Hindlimb muscle (tissue), 1 donor: Measurements from ENCODE around the gene S100A11. TPM values are rescaled to one million over a fixed set of nuclear protein-coding genes. Genes with fewer than 3 reads are reported as not detected.

Source experiments
- DNase-seq: peaks from one replicate; pipeline ENCODE4 v3.0.0-alpha.2; 2013
- polyA plus RNA-seq: library from polyadenylated mRNA; unstranded; fragments of 120-200 nt; gene quantifications from one replicate; pipeline ENCODE4 v1.2.1, GENCODE V29; 2013; ENCODE audit not compliant: insufficient read length

Gene S100A11
- polyA plus RNA-seq, 1 donor = 168 TPM

GRCh38 chr1:152001631-152002584 is 34.9 kb downstream of the S100A11 start:
- peak; percentile 85 for DNase-seq

- no peak for DNase-seq
Measured at GRCh38 chr1:152000964-152001630, 35.7 kb downstream of the S100A11 start.

DNA sequence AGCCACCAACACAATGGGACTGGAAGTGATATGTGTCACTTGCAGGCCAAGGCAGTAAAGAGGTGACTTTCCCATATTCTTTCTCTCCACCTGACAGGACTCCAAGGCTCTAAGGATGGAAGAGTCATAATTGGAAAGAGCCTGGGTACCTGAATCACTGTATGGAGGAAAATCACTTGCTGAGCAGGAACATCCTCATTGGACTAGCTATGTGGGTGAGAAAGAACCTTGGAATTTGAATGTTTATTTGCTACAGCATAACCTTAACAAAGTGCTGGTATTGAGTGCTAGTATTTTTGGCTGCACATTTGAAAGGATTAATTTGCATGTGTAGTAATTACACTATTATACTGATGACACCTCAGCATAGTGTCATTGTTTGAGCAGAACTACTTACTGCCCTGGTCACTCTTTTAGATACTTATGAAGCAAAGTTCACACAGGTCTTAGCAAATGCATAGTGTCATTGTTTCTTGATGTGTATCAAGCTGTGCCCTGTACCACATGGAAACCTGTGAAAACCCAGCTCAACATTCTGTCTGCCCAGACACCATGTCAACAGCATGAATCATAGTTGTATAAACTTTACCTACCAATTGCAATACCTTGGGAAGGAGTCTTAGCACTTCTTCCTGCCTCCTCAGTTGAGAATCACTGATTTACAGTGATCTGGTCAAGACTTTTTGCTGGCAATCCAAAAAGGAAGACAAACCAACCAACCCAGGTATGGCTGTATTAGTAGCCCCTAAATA is 38.0 kb downstream of the S100A11 start:
- no peak for DNase-seq

DNA sequence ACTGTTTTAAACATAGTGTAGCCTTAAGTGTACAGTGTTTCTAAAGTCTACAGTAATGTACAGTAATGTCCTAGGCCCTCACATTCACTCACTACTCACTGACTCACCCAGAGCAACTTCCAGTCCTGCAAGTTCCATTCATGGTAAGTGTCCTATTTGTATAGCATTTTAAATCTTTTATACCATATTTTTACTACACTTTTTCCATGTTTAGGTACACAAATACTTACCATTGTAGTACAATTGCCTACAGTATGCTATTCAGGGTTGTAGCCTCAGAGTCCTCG is 39.6 kb downstream of the S100A11 start:
- DNase-seq = no peak

DNA sequence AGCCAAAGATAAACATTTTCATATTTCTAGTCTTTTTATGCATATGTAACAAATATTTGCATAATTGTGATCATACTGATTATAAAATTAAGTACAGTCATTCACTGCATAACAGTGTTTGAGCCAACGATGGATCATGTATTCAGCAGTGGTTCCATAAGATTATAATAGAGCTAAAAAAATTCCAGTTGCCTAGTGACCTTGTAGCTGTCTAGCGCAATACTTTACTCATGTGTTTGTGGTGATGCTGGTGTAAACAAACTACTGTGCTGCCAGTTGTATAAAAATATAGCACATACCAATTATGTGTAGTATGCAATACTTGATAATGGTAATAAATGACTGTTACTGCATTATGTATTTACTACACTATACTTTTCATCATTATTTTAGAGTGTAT is 41.0 kb downstream of the S100A11 start:
- DNase-seq = no peak

- DNase-seq = no peak
Measured at GRCh38 chr1:151994956-151995355, 41.8 kb downstream of the S100A11 start.

GRCh38 chr1:151993734-151994496 is 42.9 kb downstream of the S100A11 start, which contains the start of gene S100A10:
TSS of gene S100A10 (minus strand) at chr1:151993859. CDS start at chr1:151986230, 7,629 bp downstream.
- peak; percentile 84 for DNase-seq

- DNase-seq = peak; percentile 45
Measured at GRCh38 chr1:151993084-151993733, 43.6 kb downstream of the S100A11 start.

- peak; percentile 72 for DNase-seq
Measured at GRCh38 chr1:151992303-151993083, 44.3 kb downstream of the S100A11 start.

DNA sequence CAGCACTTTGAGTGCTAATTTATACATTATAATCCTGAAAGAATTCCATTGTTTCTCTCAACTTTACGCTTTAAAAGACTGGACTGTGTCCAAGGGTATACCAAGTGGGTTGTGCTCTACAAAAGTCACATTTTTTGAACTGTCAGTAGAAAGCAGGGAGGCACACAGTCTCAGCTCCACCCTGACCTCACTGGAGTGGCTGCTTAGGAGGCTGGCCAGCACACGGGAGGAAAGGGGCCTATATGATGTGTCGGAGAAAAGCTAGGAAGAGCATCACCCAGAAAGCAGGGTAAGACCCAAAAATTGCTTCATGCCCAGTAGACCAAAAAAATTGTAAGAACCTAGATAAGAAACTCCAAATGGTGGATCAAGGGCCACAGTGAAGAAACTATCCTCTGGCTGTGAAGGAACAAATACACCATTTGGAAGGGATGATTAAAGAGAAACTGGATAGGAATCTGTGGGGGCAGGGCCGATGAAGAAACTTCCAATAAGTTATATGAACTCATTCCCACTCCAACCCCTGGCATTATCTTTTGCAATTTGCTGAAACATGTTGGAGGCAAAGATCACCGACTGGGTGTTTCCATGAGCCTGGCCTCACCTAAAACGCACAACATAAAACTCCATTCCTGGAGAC is 45.0 kb downstream of the S100A11 start:
- no peak for DNase-seq

DNA sequence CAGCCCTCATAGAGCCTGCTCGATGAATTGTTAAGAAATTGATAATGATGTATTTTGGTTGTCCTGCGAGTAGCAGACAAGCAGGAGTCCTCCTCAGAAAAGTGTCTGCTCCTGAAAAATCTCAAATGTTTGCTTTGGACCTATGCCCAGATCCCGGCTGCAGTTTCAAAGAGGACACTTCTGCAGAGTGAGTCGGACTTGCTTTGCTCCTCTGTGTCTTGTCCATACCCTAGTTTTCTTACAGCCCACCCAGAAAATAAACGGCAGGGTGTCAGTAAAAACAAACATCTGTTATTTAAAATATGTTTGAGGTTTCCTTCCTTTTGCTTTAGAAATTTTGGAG is 46.0 kb downstream of the S100A11 start:
- DNase-seq = peak; percentile 64

GRCh38 chr1:151990058-151990855 is 46.5 kb downstream of the S100A11 start:
- no peak for DNase-seq

GRCh38 chr1:151989211-151989862 is 47.5 kb downstream of the S100A11 start:
- DNase-seq = no peak

DNA sequence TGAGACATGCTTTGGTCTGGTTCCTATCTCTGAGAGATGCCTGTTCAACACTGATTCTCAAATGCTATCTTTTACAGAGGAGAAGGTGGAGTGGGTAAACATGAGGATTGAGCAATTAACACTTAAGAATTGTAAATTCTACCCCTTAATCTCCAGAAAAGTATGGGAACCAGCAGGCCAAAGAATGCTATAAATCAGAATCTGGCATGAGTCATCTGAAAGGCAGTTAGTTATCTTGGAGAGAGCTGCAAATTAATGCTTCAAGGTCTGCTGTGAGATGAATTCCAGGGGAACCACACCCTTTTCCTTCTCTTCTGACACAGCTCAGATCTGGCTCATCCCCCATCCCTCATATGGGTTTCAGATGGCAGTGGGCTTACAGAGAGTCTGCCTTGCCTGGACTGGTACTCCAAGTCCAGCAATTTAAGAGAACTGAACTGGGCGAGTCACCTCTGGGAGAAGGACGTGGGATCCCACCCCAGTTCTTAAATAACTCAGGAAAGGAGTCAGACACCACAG is 48.3 kb downstream of the S100A11 start:
- no peak for DNase-seq

DNA sequence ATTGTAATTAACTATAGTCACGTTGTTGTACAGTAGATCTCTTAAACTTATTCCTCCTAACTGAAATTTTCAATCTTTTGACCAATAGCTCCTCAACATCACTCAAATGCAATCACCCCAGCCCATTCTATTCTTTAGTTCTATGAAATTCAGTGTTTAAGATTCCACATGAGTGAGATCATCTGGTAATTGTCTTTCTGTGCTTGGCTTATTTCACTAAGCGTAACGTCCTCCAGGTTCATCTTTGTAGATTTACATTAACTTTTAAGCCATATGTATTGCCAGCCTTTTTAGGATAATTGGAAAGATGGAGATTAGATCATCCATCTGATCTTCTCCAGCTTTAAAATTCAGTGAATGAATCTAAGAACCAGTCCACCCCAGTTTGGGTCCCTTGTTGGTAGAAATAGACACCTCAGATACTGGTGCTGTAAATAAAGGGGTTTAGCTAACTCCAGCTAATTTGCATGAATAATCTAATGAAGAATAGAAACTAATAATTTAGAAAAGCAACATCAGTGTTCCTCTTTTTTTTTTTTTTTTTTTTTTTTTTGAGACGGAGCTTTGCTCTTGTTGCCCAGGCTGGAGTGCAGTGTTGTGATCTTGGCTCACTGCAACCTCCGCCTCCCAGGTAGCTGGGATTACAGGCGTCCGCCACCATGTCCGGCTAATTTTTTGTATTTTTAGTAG is 50.2 kb downstream of the S100A11 start:
- no peak for DNase-seq

GRCh38 chr1:151985768-151986167 is 51.0 kb downstream of the S100A11 start:
- no peak for DNase-seq

- DNase-seq = no peak
Measured at GRCh38 chr1:151985270-151985669, 51.5 kb downstream of the S100A11 start.

DNA sequence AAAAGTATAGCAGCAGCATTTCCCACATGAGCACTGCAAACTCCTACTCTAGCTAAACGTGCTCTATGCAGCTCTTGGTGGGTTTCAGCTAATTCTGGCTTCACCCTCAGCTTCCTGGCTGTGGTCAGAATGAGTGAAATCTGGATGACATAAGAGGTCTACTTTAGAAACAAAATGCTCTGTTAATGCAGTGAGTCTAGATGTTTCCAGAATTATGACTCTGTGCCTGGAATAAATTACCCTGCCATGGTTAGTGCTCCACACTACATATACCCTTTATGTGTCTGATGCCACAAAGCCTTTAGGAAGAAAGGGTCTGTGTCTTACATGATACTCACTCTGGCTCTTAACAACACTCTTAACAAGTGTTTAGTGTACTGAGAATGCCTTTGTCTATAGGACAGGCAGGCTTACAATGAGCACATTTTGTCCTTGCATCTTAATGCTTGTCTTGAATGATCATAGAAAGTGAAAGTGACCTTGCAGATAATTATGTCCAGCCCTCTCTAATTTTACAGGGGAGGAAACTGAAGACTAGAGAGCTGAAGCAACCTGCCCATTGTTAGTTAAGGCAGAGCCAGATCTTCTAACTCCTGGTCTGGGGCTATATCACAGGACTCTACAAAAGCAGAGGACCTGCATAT is 52.4 kb downstream of the S100A11 start:
- no peak for DNase-seq
